Thoracic aorta (tissue), 2 donors: Measurements from ENCODE around the gene GPR89A. TPM values are rescaled to one million over a fixed set of nuclear protein-coding genes. Genes with fewer than 3 reads are reported as not detected.
"Not testable (repeated sequence)": the region's sequence is repeated elsewhere in the genome, so short reads cannot be mapped to it uniquely, and the experiment has no call there.

Experiments used
- ATAC-seq: fragments of 150-250 bp; one replicate; pipeline ENCODE4 v1.8.0; 2017; ENCODE audit warnings: low read depth; ENCODE audit not compliant: insufficient number of reproducible peaks, low FRiP score
- DNase-seq: peaks from one replicate; pipeline ENCODE4 v3.0.0-alpha.2; 2020; ENCODE audit warnings: low spot score
- H3K27ac ChIP-seq, 2 donors: fragments of 200-600 bp; sonication (generic); 1 replicate in 1 of 2; 2 replicates in 1 of 2; pipeline ENCODE4 v1.5.1; 2016; ENCODE audit warnings: mild to moderate bottlenecking in 2 of 2, moderate library complexity in 2 of 2
- H3K27me3 ChIP-seq: fragments of 200-600 bp; sonication (generic); replicated peaks from 2 replicates; pipeline ENCODE4 v1.6.0; 2016; ENCODE audit warnings: mild to moderate bottlenecking; ENCODE audit not compliant: insufficient read depth
- H3K36me3 ChIP-seq: fragments of 200-600 bp; sonication (generic); one replicate; pipeline ENCODE4 v1.5.1; 2016
- H3K4me1 ChIP-seq, 2 donors: fragments of 200-600 bp; sonication (generic); 1 replicate in 1 of 2; 2 replicates in 1 of 2; pipeline versions ENCODE4 v1.5.1 to v1.6.0; 2016; ENCODE audit warnings: low read depth in 2 of 2, mild to moderate bottlenecking in 1 of 2; ENCODE audit not compliant: control insufficient read depth in 1 of 2
- H3K4me3 ChIP-seq: fragments of 200-600 bp; sonication (generic); 2 replicates; pipeline ENCODE4 v1.5.1; 2016; ENCODE audit warnings: mild to moderate bottlenecking
- H3K9me3 ChIP-seq: fragments of 200-600 bp; sonication (generic); 2 replicates; pipeline ENCODE4 v1.5.1; 2016
- total RNA-seq, 2 donors: library from RNA; depleted of rRNA; stranded (reverse); fragments of >200 nt; gene quantifications; one replicate each; pipeline versions ENCODE4 v1.1.0 to v1.2.3, GENCODE V29; 2016

The GPR89A gene
- total RNA-seq, 2 donors from 2014 or later, result 13.8 to 59.2 TPM

- DNase-seq, ATAC-seq, H3K4me1 ChIP-seq, H3K4me3 ChIP-seq, H3K27ac ChIP-seq, H3K9me3 ChIP-seq, H3K27me3 ChIP-seq, H3K36me3 ChIP-seq: not testable (repeated sequence)
Measured at GRCh38 chr1:145622177-145622576, 14.4 kb downstream of the GPR89A start.

DNA sequence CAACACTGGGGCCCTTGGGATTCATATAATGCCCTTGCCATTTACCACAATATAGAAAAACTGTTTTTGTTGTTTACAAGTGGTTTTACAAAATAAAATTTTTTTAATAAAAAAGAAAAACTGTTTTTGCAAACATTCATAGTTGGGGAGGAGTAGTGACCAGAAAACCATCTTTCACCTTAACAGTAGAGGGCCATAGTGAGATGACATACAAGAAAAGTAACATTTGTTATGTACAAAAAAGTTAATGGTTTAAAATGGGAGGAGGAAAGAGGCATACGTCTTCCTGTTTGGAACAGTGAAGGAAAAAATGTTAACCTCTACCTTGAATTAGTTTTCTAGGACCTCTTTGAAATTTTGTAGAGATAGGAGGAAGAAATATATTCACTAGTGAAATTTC is 28.4 kb downstream of the GPR89A start:
- not testable (repeated sequence) for H3K27ac ChIP-seq, ATAC-seq, H3K4me3 ChIP-seq, H3K27me3 ChIP-seq, DNase-seq, H3K9me3 ChIP-seq, H3K4me1 ChIP-seq, H3K36me3 ChIP-seq

GRCh38 chr1:145641886-145642285 is 34.1 kb downstream of the GPR89A start:
- H3K9me3 ChIP-seq, H3K4me1 ChIP-seq, H3K4me3 ChIP-seq, DNase-seq, H3K27ac ChIP-seq, H3K27me3 ChIP-seq, H3K36me3 ChIP-seq, ATAC-seq: not testable (repeated sequence)

- H3K27me3 ChIP-seq, result not testable (repeated sequence)
Measured at GRCh38 chr1:145643990-145644389, 36.2 kb downstream of the GPR89A start.

GRCh38 chr1:145656245-145656943 is 48.6 kb downstream of the GPR89A start:
- not testable (repeated sequence) for H3K36me3 ChIP-seq, H3K27me3 ChIP-seq, ATAC-seq, H3K4me3 ChIP-seq, H3K9me3 ChIP-seq, H3K4me1 ChIP-seq, DNase-seq, H3K27ac ChIP-seq

More at GRCh38 chr1:145643990-145644389, 36.2 kb downstream of the GPR89A start:
- H3K4me1 ChIP-seq, H3K4me3 ChIP-seq, H3K27ac ChIP-seq, ATAC-seq, DNase-seq, H3K36me3 ChIP-seq, H3K9me3 ChIP-seq: not testable (repeated sequence)

GRCh38 chr1:145662502-145662901 is 54.7 kb downstream of the GPR89A start:
- not testable (repeated sequence) for DNase-seq, H3K27me3 ChIP-seq, H3K4me1 ChIP-seq, H3K36me3 ChIP-seq, H3K4me3 ChIP-seq, H3K27ac ChIP-seq, ATAC-seq, H3K9me3 ChIP-seq

- not testable (repeated sequence) for DNase-seq, H3K27ac ChIP-seq, H3K4me3 ChIP-seq, H3K4me1 ChIP-seq, H3K36me3 ChIP-seq, ATAC-seq, H3K27me3 ChIP-seq, H3K9me3 ChIP-seq
Measured at GRCh38 chr1:145665015-145665414, 57.2 kb downstream of the GPR89A start.

DNA sequence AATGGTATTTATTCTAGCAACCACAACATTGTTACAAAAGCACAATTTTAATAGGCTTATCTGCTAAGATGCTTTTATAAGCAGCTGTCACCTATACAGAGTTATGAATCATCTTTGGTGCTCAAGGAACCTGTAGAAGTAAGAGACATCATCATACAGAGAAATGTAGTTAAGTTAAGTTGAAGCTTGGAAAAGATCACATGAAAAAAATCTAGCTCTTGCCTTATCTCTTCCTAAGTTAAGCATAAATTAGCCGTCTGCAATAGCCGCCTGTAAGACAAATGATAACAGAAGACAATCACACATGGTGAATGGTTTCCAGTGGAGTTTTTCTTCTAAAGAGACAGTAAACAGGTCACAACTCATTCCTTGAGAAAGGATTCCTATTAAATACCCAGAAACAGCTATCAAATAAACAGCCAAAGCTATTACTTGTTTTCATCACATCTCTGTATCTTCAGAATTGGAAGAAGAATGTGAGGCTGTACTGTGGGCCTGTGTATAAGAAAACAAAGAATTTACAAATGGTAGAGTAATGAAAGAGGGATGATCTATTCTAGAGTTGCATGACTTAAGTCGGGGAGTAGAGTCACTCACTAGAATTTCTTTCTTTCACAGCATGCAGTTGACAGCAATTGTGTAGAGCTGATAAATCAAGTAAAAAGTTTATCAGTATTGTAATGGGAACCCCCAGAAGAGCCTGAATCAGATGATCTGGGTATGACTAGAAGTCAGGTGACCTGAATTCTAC is 63.4 kb downstream of the GPR89A start:
- not testable (repeated sequence) for H3K4me3 ChIP-seq, H3K27ac ChIP-seq, H3K36me3 ChIP-seq, DNase-seq, H3K9me3 ChIP-seq, ATAC-seq, H3K4me1 ChIP-seq, H3K27me3 ChIP-seq

DNA sequence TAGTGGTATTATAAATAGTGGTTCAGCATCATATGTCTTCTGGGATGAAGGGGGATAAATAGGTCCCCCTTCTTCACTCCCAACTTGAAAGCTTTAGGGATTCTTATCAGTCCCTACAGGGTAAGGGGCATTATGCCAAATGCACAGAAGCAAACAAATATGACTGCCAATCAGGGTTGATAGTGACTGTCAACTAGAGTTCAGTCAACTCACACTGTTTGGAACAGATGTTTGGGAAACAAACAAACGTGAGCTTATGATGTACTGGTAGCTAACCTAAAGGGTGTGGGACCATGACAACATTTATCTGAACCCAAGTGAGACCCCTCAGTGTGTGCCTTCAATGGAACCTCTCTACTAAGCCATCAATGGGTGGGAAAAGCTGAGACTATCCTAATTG is 65.4 kb downstream of the GPR89A start:
- ATAC-seq, result not testable (repeated sequence)

GRCh38 chr1:145684858-145685257 is 77.1 kb downstream of the GPR89A start:
- H3K36me3 ChIP-seq, H3K27me3 ChIP-seq, H3K27ac ChIP-seq, H3K4me3 ChIP-seq, H3K9me3 ChIP-seq, H3K4me1 ChIP-seq, DNase-seq, ATAC-seq: not testable (repeated sequence)

More for the DNA sequence above, 65.4 kb downstream of the GPR89A start:
- H3K27me3 ChIP-seq, H3K4me3 ChIP-seq, H3K4me1 ChIP-seq, H3K36me3 ChIP-seq, H3K27ac ChIP-seq, DNase-seq, H3K9me3 ChIP-seq: not testable (repeated sequence)

- ATAC-seq, result not testable (repeated sequence)
Measured at GRCh38 chr1:145686078-145686477, 78.3 kb downstream of the GPR89A start.

More at GRCh38 chr1:145686078-145686477, 78.3 kb downstream of the GPR89A start:
- H3K9me3 ChIP-seq, DNase-seq, H3K27me3 ChIP-seq, H3K36me3 ChIP-seq, H3K4me1 ChIP-seq, H3K27ac ChIP-seq, H3K4me3 ChIP-seq: not testable (repeated sequence)
